CD4-positive, alpha-beta T cell treated with Interleukin-1 beta for 1 hour (primary cell): ENCODE results near the gene ZNF768.
"Not testable (repeated sequence)": the region's sequence is repeated elsewhere in the genome, so short reads cannot be mapped to it uniquely, and the experiment has no call there.

Experiments
- DNase-seq, 2 donors: peaks; one replicate each; pipeline ENCODE4 v3.0.0-alpha.2; 2020 to 2022

The ZNF768 gene

GRCh38 chr16:30555315-30556124 lies 29.2 kb upstream of the ZNF768 start:
- DNase-seq, result no peak

GRCh38 chr16:30554557-30555314 lies 28.4 kb upstream of the ZNF768 start:
- DNase-seq, result no peak

GRCh38 chr16:30553393-30553899 lies 27.1 kb upstream of the ZNF768 start:
- no peak for DNase-seq

- DNase-seq, result no peak
Observed at GRCh38 chr16:30552956-30553355, 26.6 kb upstream of the ZNF768 start.

GRCh38 chr16:30551781-30552180 lies 25.4 kb upstream of the ZNF768 start:
- DNase-seq, result peak; percentile 66 to 84

- no peak for DNase-seq
Observed at GRCh38 chr16:30548416-30549253, 22.3 kb upstream of the ZNF768 start.

GRCh38 chr16:30546115-30546514 lies 19.7 kb upstream of the ZNF768 start:
- DNase-seq, result no peak

GRCh38 chr16:30543067-30543466 lies 16.7 kb upstream of the ZNF768 start:
- DNase-seq, result no peak

- no peak for DNase-seq
Observed at GRCh38 chr16:30541502-30542329, 15.3 kb upstream of the ZNF768 start.

- not testable (repeated sequence) for DNase-seq
Observed at GRCh38 chr16:30540916-30541464, 14.6 kb upstream of the ZNF768 start.

- DNase-seq, result not testable (repeated sequence)
Observed at GRCh38 chr16:30539986-30540526, 13.7 kb upstream of the ZNF768 start.

GRCh38 chr16:30539000-30539964 lies 12.9 kb upstream of the ZNF768 start:
- DNase-seq, result no peak

GRCh38 chr16:30536391-30537024 lies 10.1 kb upstream of the ZNF768 start:
- not testable (repeated sequence) for DNase-seq

- peak; percentile 63 to 66 for DNase-seq
Observed at GRCh38 chr16:30535777-30536190, 9.4 kb upstream of the ZNF768 start.

- no peak for DNase-seq
Observed at GRCh38 chr16:30535106-30535776, 8.9 kb upstream of the ZNF768 start.

GRCh38 chr16:30534368-30535105 lies 8.2 kb upstream of the ZNF768 start, which contains the start of gene ZNF747:
Gene ZNF747 (minus strand): TSS chr16:30534858. CDS start chr16:30534679, 179 bp downstream.
- peak; percentile 91 to 94 for DNase-seq

GRCh38 chr16:30533748-30534367 lies 7.5 kb upstream of the ZNF768 start:
- peak in 1 of 2 donors; percentile 18 for DNase-seq

GRCh38 chr16:30533146-30533522 lies 6.8 kb upstream of the ZNF768 start:
- DNase-seq, result no peak
